ENCODE data around the gene TERT.

DNA sequence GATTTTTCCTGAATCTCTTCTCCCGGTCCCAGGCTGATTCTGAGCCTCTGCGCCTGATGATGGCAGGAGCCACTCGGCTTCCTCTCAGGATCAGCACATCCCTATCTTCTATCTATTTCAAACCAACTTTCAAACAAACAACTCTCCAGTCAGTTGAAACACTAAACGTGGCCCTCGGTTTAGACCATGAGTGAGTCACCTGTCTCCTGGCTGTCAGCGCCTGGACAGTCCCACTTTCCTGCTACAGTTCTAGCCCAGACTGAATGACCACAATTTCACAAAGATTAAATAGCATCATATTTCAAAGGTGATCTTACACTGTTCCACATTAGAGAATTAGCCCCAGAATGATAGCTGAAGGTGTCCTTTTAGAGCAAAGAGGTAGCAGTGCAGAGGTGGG lies 87.3 kb downstream of the TERT start:
- no peak for TF ChIP-seq KDM5A (IDR thresholded peaks at IDR 0.05; ENCODE audit: low read length)
- TF ChIP-seq EZH2 (IDR thresholded peaks at IDR 0.05; ENCODE audit: low read depth, low read length, severe bottlenecking): no peak
- TF ChIP-seq, protein P1, sequence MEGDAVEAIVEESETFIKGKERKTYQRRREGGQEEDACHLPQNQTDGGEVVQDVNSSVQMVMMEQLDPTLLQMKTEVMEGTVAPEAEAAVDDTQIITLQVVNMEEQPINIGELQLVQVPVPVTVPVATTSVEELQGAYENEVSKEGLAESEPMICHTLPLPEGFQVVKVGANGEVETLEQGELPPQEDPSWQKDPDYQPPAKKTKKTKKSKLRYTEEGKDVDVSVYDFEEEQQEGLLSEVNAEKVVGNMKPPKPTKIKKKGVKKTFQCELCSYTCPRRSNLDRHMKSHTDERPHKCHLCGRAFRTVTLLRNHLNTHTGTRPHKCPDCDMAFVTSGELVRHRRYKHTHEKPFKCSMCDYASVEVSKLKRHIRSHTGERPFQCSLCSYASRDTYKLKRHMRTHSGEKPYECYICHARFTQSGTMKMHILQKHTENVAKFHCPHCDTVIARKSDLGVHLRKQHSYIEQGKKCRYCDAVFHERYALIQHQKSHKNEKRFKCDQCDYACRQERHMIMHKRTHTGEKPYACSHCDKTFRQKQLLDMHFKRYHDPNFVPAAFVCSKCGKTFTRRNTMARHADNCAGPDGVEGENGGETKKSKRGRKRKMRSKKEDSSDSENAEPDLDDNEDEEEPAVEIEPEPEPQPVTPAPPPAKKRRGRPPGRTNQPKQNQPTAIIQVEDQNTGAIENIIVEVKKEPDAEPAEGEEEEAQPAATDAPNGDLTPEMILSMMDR (IDR thresholded peaks at IDR 0.05; ENCODE audit: control extremely low read depth in 1 of 3, insufficient read depth in 1 of 3, low read depth in 1 of 3, low read length in 3 of 3): no peak
- no peak for TF ChIP-seq POLR2AphosphoS5 (IDR thresholded peaks at IDR 0.05; ENCODE audit: low read depth, low read length)
- TF ChIP-seq RNF2 (IDR thresholded peaks at IDR 0.05; ENCODE audit: borderline replicate concordance, low read depth, low read length, missing control alignments, poor library complexity, severe bottlenecking): no peak
- TF ChIP-seq POLR2A (IDR thresholded peaks at IDR 0.05; ENCODE audit: control extremely low read depth in 1 of 2, low read depth in 2 of 2, low read length in 2 of 2): no peak
